SIG-M5 treated with dmso at 0.1 percent for 504 hours (cell line): ENCODE measurements around the gene CABP7.

Experiments
- DNase-seq: peaks from one replicate; lab custom pipeline; 2025; ENCODE audit not compliant: unreplicated experiment; lab: John Stamatoyannopoulos, UW

CABP7 gene

DNA sequence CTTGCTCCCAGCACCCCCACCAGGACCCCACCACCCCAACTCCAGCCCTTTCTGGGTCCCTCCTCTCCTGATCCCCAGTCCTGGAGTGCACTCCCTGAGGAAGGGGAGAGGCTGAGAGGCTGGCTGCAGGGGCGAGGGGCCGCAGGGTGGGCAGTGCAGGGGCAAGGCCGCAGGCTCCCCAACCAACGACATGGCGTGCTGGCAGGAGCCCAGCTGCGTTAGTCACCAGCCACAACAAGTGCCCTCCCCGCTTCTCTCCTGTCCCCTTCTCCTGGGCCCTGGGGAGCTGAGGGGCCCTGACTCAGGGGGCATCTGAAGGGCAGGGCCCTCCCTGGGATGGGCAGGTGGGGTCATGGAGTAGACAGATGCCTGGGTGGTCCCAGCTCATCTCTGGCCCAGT is 2.3 kb downstream of the CABP7 start:
- no peak for DNase-seq

DNA sequence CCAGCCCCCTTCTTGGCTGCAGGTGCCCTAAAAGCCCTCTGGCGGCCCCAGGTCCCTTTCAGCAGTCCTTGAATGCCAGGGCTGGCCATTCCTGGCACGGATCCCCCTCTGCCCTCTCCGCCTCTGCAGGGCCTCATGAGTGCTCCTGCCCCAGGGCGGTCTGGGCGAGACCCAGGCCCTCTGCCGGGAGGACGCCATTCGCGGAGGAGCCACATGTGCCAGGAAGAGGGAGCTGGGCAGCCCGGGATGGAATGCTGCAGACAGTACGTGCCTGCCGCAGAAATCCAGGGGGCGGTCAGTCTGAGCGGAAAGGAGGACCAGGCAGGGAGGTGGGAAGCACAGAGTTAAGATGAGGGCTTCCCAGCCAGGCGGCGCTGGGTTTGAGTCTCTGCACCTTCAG is 2.8 kb downstream of the CABP7 start:
- no peak for DNase-seq

DNA sequence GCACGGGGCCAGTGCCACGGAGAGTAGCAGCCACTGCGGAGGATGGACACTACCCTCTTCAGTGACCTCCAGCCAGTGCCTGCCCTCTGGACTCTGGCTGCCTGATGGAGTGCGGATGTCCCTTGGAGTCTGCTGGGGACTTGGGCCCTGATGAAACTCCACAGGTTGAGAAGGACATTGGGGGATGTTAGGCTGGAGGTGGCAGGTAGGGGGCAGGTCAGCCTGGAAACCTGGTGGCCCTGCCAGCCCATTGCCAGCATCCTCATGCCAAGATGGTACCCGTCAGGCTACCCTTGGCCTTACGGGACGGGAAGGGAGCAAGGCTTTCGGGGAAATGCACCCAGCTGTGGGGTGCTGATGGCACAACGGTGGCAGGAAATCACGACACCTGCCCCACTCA is 4.0 kb downstream of the CABP7 start:
- no peak for DNase-seq

DNA sequence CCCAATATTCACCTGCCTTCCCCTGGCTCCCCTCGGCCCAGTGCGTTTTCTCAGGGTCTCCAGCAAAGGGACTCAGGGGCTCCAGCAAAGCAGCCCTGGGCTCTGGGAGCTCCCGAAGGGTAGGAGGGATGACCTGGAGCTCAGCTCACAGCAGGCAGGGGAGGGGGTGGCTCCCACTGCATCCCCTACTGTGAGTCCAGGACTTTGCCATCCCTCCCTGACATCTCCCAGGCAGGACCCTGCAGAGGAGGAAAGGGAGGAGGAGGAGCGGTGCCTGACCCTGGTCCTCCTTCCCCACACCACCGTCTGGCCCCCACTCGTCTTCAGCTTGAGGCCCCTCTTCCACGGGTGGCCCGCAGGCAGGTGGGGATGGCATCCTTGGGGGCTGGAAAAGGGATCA is 5.0 kb downstream of the CABP7 start:
- no peak for DNase-seq

DNA sequence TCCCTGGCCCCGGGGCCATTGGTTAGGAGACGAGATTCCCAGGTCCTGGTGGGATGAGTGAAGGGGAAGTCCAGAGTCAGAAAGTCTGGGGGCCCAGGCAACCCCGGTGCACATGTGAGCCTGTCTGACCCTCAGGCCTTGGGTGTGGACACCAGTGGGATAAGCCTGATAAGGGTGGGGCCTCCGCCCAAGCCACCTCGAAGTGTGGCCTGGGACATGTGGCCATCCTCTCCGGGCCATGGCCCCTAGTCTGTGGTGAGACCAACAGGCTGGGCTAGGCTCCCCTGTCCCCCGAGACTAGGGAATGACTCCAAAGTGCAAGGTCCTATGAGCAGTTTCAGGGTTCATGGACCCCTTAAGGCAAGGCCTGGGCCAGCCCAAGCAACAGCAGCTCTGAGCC is 6.3 kb downstream of the CABP7 start:
- DNase-seq: no peak

DNA sequence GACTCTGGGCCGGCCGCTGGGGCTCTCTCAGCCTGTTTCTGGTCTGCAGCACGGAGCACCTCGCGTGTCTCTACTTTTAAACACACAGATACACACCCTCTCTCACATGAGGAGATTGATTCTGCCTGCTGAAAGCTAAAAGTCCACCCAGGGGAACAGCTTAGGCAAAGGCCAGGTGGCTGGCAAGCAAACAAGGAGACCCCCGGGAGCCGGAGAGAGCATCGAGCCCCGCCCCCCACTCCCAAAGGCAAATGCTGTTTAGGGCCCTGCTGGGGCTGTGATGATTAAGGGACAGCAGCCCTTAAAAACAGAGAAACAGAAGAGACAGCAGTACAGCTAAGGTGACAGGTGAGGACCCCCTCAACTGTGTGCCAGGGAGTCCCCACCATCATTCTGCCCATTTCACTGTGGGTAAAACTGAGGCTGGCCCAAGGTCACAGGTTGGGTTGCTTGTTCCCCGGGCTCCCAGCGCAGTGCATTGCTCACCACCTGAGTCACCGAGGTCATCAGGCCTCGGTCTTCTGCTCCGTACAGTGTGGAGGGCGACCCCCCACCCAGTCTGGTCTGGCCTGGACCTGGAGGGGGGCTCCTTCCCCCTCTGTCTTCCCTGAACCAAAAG is 6.8 kb downstream of the CABP7 start:
- no peak for DNase-seq

DNA sequence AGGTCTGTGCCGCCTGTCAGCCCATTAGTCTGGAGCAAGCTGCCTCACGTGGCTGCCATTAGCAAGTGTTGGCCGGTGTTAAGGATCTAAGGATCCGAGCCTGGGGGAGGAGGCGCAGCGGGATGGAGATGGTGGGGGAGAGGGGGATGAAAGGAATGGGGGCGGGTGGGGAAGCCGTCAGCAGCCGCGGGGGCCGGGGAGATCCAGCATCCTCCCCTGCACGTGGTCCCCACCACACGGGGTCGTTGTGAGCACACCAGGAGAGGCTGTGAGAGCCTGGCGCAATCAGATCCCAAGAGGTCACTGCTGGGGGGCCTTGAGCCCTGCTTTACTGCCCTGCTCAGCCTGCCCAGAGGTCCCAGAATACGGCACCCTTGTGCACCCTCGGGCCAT is 7.3 kb downstream of the CABP7 start:
- DNase-seq: no peak

DNA sequence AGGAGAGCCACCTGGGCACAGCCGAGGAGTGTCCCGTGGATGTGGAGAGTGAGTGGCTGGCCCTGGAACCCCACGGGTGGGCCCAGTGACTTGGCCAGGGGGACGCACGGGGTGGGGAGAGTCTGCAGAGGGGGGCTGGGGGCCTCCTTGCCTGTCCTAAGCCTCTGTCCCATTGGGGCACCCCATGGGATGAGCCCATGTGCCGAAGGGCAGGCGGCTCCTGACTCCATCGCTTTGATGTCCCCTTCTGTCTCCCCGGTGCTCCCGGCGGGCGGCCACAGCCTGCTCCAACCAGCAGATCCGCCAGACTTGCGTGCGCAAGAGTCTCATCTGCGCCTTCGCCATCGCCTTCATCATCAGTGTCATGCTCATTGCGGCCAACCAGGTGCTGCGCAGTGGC is 9.4 kb downstream of the CABP7 start:
- no peak for DNase-seq

DNA sequence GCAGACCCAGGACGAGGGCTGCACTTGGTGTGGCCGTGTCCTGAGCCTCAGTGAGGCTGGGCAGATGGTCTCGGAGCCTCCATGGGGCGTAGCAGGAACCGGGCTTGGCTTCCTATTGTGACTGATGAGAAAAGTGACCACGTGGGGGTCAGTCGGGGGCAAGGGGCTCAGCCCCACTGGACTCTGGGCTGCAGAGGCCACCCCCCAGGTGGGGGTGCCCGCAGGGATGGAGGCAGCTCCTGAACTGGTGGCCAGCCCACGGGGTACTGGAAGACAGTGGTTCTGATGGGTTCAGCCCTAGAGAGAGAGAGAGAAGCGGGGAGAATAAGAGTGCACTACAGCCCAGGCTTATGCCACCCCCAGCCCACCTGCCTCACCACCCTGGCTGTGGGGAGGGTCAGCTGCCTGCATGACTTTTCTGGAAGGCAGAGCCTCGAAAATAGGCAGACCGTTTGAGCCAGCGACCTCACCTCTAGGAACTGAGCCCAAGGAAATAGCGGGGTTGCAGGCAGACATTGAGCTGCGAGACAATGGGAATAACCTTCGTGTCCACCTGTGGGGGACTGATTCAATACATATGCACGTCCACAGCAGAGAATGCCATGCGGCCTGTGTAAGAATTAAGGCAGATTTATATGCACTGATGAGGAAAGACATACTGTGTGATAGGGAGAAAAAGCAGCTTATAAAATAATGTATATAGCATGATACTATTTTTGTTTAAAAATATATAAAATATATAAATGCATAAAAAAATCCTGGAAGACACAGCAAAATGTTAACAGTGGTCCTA is 11.5 kb downstream of the CABP7 start:
- DNase-seq: no peak

DNA sequence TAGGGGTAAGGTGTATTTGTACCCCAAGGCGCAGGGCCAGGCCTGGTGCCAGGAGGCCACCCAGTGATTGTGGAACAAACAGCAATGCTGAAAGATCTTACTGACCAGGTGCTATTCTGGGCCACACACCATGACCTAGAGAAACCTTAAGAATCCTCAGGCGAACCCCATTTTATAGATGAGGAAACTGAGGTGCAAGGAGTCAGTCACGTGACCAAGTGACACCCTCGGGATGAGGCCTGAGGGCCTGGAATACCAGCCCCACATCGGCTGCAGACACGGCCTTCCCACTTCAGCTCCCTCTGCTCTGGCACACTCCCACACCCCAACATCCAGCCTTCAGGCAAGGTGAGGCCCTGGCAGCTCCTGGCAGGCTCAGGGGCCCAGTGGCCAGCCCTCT is 13.1 kb downstream of the CABP7 start:
- no peak for DNase-seq

DNA sequence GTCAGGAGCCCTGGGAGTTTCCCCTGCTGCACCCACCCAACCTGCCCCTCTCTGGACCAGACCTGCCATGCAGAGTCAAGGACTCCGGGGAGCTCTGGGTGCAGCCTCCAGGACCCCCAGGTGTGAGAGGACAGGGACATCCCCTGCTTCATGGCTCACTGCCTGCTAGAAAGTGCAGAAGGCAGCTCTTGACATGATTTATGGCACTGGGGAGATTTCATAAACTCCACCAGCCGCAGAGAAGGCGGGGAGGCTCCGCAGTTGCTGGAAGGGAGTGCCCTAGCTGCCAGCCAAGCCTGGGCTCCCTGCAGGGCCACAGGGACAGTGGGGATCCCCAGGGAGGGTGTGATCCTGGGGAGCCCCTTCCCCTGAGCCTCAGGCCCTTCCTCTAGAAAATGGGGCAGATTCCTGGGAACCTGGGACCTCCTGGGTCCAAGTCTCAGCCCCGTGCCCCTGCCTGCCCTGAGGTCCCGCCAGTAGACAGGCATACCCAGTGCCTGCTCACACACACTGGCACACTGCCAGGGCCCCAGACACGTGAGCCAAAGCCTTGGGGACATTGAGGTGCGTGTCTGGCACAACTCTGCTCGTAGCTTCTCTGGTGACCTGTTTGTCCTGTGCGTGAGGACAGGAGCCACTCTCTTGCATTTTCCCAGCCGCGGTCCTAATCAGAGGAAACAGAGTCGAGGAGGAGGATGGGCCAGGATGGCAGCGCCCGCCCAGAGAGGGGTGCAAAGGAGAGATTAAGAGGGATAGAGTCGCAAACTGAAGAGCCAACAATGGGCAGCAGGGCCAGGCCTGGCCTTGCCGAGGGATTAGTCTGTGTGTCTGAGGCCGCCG is 13.8 kb downstream of the CABP7 start:
- DNase-seq: no peak

DNA sequence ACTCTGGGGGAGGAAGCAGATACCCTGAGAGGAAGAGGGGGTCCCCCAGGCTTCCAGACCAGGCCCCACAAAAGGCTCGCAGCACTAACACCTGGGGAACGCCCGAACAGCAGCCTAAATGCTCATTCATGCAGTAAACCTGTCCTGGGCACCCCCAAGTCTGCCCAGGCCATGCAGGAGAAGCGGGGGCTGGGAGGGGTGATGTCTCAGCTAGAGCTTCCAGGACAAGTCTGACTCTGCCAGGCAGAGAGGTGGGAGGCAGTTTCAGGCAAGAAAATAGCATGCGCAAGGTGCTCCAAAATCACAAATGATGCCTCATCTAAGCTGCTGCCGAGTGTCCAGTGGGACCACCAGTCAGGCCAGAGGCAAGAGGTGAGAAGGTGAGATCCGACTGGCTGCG is 14.6 kb downstream of the CABP7 start:
- no peak for DNase-seq

DNA sequence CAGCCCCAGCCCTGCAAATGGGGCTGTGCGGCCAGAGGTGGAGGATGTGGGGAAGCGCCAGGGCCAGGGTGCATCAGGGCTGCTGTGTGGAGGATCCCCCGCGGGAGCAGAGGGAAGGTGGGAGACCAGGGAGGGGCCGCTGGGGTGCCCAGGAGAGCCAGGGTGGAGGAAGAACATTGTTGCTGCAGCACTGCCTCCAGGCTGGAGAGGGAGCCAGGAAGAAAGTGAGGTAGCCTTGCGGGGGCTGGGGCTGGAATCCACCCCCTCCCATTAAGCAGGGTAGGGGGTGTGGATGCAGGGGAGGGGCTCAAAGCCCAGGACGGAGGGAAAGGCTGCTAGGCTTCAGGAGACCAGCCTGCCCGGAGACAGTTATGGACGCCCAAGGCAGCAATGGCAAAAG is 15.0 kb downstream of the CABP7 start:
- DNase-seq: no peak

DNA sequence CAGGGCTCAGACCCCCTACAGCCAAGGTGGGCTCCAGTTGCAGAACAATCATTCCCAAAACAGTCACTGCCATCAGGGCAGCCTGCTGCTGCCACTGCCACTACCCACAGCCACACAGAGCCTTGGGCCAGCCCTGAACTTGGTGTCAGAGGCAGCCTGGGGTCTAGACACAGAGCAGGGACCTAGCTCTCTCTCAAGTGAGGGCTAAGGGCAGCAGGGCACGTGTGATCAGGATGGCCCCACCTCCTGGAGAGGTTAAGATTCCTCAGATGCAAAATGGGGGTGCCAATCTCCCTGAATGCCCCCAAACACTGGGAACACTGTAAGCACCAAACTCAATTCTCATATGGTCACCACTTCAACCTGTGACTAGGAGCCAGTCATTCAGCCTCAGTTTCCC is 15.6 kb downstream of the CABP7 start:
- DNase-seq: no peak

DNA sequence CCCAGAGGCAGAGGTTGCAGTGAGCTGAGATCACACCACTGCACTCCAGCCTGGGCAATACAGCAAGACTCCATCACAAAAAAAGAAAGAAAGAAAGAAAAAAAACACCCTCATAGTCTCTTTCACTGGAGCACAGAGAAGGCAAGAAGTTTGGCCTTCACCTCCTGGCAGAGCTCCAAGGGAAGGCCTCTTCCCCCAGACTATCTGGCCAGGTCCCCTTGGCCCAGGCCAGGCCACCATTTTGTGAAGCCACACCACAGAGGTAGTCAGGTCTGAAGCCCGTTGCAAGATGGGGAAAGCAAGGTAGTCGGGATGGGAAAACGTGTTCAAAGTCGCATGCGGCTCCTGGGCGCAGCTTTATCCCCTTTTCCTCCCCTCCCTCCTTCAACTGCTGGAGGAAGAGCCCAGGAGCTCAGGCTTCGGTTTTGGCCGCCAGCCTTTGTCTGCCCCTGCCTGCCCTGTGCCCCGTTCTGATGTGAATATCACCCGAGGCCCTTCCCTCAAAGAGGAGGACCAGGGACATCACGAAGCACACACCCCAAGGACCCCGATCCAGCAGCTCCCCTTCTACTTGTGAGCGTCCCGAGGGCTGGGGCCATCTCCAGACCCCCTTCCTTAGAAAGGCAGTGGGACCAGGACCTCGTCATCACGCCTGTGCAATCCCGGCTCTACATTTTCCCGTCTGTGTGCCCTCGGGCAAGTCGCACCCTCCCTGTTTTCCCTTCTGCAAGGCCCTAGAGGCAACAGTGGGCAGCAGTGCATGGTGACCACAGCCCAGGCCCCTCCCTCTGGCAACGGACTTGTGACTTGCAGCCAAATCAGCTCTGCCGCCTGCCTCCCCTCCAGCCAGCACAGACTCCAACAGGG is 17.7 kb downstream of the CABP7 start:
- no peak for DNase-seq

DNA sequence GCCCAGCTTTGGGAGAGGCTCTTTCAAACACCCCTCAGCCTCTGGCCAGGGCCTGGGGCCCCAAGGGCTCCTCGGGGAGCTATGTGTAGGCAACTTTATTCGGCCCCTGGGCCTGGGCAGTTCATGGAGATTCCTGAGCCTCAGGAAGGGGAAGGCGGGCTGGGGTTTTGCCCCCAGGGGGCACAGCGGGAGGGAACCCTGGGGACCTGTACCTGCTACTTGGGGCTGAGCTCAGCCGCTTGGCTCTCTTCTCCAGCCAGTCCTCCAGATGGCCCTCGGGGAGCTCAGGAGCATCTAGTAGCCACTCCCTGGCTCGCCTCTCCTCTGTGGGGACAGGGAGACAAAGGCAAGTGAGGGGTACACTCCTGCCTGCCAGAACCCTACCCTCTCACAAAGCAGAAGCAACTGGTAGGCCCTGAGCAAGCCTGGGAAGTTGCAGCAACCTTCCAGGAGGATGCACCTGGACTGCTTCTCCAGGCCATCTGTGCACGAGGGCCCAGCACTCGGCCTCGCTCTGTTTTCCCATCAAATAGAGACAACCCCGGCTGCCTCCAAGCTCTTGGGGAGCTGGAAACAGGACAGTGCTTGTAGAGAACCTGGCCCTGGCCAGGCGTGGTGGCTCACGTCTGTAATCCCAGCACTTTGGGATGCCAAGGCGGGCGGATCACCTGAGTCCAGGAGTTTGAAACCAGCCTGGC is 18.5 kb downstream of the CABP7 start:
- DNase-seq: no peak

DNA sequence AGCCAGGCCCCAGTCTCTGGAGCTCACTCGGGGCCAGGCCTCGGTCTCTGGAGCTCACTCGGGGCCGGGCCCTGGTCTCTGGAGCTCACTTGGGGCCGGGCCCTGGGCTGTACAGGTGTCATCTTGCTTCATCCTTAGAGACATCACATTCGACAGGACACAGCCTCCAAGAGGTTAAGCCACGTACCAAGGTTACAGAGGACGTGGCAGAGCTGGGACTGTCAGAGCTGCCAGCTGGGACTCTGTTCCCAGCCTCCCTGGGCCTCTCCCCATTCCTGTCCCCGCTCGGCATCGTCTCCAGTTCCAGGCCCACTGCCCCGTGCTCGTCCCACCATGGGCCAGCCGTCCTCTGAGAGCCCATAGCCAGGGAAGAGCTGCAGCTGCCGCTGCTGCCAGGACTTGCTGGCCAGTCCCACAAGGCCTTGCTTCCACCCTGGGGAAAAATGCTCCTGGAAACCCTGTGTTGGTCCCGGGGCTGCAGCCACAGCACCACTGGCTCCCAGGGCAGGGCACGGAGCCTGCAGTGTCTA is 19.6 kb downstream of the CABP7 start:
- no peak for DNase-seq

DNA sequence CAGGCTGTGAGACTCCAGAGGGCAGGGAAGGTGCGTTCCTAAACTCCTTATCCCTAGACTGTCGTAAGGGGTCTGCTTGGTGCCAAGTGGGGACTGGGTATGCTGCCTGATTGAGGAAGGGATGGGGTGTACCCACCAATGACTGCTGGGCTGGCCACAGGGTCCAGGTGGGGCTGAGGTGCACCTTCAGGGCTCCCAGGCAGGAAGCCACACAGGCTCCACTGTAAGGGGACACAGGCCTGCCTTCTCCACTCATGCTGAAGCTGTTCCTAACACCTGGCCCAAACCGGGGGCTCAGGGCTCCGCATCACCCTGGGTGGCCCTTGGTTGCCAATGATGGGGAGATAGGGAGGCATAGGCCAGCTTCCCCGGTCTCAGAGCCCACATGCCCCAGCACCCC is 20.4 kb downstream of the CABP7 start:
- no peak for DNase-seq

DNA sequence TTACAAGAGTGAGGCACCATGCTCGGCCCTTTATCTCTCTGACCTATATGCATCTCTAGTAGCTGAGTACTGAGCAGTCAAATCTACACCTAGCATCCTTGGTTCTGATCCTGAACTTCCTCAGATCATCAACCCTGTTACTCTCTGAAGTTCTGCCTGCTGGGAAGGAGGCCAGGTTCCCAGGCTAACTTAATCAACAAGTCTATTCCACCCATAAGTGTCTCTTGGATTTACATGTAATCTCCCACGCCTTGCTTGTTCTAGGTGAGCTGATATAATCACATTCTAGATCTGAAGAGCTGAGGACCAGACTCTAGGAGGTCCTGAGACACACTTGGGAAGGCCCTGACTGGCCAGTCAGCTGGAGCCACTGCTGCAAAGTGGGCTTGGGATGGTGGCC is 22.1 kb downstream of the CABP7 start:
- DNase-seq: no peak

DNA sequence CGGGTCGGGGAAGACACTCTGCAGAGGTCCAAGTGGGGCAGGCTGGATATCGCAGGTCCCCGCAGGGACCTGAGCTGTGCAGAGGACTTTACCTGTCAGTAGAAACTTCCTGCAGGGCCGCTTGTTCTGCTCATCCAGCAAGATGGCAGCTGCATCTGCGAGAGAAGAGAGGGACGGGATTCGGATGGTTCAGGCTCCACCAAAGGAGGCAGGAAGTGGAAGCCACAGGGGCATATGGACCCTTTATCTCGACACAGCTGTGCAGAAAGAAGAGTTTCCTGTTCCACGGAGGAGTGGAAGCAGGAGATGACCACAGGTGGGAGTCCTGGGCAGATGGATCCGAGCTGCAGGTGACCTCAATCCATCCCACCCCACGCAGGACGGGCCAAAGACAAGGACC is 22.5 kb downstream of the CABP7 start:
- no peak for DNase-seq
